ENCODE data around the gene MYL1.

DNA sequence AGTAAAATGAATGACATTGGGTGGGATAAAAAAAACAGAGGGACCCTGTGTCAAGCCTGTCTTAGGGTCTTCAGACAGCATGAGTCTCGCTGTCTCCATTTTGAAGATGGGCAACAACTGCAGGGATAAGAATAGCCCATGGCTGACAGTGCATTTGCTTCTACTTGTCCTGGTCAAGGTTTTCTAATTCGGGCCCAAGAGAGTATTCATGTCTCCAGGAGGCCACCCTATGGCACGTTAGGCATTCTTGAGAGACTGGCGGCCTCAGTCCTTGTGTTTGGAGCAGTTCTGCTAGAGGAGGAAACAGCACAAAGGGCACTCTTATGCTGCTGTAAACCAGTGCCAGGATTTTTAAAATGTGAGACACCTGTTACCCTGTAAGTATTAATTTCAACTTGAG lies 9.5 kb upstream of the MYL1 start:
- no peak for TF ChIP-seq CTCF (IDR thresholded peaks at IDR 0.05; ENCODE audit: insufficient read depth, low read length)
- no peak for TF ChIP-seq POLR2AphosphoS5 (IDR thresholded peaks at IDR 0.05; ENCODE audit: low read depth)
